Activated naive CD8-positive, alpha-beta T cell treated with anti-CD3 and anti-CD28 coated beads, Interleukin-2, amount 50 U/mL, for 24 hours (primary cell): ENCODE data around the gene LAMA3.

ENCODE experiments used
- ATAC-seq: fragments of 150-1000 bp; cut with Tn5 transposase; one replicate; pipeline ENCODE4 v1.10.0; 2021
- DNase-seq: peaks from one replicate; pipeline ENCODE4 v3.0.0; 2021
- H3K27ac Mint-ChIP-seq: one replicate; pipeline ENCODE4 v1.8.0; 2021; ENCODE audit warnings: mild to moderate bottlenecking, mixed read lengths
- H3K27me3 Mint-ChIP-seq: one replicate; pipeline ENCODE4 v1.8.0; 2021; ENCODE audit warnings: mixed read lengths
- H3K36me3 Mint-ChIP-seq: one replicate; pipeline ENCODE4 v1.8.0; 2021; ENCODE audit warnings: low read depth, mixed read lengths
- H3K4me1 Mint-ChIP-seq: one replicate; pipeline ENCODE4 v1.8.0; 2021; ENCODE audit warnings: mixed read lengths
- H3K4me3 Mint-ChIP-seq: one replicate; pipeline ENCODE4 v1.8.0; 2021; ENCODE audit warnings: mild to moderate bottlenecking, moderate library complexity, mixed read lengths
- H3K9me3 Mint-ChIP-seq: one replicate; pipeline ENCODE4 v1.8.0; 2021; ENCODE audit warnings: mixed read lengths

LAMA3 gene

DNA sequence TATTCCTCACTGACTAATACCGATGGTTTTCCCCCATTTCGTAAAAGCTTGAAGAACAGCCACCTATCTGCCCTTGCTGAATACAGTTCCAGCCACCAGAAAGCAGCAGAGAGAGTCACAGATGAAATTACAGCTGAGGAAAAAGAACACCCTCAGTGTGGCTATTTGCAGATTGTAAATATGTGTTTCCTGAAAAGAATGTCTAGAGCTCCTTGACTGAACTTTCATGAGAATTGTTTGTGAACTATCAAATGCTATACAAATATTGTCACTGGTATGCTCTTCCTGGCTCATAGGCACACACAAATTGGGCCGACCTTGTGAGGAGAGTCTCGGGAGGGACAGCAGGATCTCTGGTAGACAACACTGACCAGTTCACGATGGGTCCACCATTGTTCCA, 267.2 kb downstream of the LAMA3 start:
- Mint-ChIP-seq H3K4me1 (no peaks in the 10 kb centered on the region), H3K27ac (no peak overlapping the region), H3K36me3 (no peaks in the 10 kb centered on the region), H3K27me3 (no peaks in the 10 kb centered on the region), H3K9me3 (no peaks in the 10 kb centered on the region), H3K4me3 (no peak overlapping the region)
- DNase-seq (no peak), ATAC-seq (no peak)

DNA sequence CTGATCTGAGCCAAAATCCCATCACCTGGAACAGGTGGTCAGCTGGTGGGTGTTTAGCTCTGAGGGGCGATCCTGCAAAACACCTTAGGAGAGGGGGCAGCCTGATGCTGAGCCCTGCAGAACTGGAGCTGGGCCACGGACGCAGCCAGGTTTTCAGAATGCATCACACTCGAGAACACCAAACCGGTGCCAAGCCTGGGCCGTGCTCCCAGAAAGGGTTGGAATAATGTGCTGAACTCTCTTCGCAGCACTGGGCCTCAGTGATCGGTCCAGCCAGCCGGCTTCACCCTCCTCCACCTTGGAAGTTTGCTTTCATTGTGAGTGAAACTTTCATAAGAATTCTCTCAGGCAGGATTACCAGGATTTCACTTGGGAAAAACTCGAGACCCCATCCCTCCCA, 268.8 kb downstream of the LAMA3 start:
- Mint-ChIP-seq H3K27me3 (no peaks in the 10 kb centered on the region), H3K4me3 (no peak overlapping the region), H3K36me3 (no peaks in the 10 kb centered on the region), H3K9me3 (no peaks in the 10 kb centered on the region), H3K4me1 (no peaks in the 10 kb centered on the region), H3K27ac (no peak overlapping the region)
- ATAC-seq (no peak), DNase-seq (no peak)

DNA sequence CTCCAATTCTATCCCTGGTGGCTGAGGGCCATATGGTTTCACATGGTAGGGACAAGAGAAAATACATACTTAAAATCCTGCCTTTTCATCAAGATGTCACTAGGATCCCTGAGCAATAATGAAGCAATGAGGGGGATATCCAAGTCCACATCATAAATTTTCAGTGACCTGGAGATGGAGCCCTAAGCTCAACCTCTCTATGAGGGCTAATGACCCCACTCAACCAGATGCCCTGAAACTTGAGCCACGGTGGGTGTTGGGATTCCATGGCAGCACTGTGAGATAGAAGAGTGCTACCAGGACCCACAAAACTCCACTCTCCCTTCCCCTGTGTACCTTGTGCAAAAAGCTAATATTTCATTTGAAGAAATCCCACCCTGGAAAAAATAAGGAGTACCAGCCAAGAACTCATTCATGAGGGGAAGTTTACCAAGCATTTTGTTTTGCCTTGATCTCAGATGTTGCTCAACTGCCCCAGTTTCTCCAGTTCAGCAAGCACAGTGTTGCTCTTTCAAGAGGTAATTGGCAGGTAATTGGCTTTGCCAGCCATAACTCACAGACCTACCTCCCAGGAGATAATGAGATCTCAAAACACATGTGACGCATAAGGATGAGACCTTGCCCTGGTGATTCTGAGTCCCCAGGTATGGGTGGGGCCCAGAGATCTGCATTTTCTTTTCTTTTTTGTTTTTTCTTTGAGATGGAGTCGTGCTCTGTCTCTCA, 274.4 kb downstream of the LAMA3 start:
- ATAC-seq (no peak), DNase-seq (no peak)
- no peak overlapping the region for H3K27ac Mint-ChIP-seq
- no peaks in the 10 kb centered on the region for H3K27me3 Mint-ChIP-seq
- H3K9me3 Mint-ChIP-seq: no peaks in the 10 kb centered on the region
- H3K4me3 Mint-ChIP-seq: no peak overlapping the region
- peaks cover 43% of the 10 kb centered on the region for H3K4me1 Mint-ChIP-seq
- no peaks in the 10 kb centered on the region for H3K36me3 Mint-ChIP-seq

DNA sequence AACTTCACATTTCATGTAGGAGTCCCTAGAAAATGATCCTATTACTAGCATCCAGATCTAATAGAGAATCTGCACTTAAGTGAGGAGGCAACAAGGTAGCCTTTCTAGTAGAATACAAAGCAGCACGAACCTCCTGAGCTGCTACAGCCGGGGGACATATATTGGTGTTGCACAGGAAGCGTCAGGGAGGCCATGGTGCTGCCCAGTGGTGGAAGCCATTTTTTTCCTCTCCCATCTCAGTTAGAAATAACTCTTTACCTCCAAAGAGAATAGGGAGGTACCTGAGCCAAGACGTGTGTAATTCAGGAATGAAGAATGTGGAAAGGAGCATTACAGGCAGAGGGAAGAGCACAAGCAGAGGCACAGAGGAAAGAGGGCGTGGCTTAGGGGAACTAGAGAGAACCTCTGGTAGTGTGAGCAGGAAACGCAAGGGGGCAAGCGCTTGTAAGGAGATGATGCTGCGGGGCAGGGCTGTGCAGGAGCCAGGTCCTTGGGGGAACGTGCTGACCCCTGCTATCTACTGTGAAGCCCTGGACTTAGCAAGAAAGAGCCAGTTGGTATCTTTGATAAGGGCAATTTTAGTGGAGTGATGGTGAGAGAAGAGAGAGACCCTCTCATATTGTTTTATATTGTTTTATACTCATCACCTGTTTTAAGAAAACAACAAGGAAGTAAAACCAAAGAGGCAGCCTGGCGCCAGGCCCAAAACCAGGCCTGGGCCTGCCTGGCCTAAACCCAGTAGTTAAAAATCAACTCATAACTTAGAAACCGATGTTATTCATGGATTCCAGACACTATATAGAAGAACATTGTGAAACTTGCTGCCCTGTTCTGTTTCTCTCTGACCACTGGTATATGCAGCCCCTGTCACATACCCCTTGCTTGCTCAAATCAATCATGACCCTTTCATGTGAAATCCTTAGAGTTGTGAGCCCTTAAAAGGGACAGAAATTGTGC, 275.3 kb downstream of the LAMA3 start:
- Mint-ChIP-seq H3K27ac (peak overlapping the region; percentile 80), H3K36me3 (no peaks in the 10 kb centered on the region), H3K27me3 (no peaks in the 10 kb centered on the region), H3K4me1 (peaks cover 51% of the 10 kb centered on the region), H3K4me3 (peak overlapping the region; percentile 37), H3K9me3 (no peaks in the 10 kb centered on the region)
- ATAC-seq (peak; percentile 75), DNase-seq (peak; percentile 62)

DNA sequence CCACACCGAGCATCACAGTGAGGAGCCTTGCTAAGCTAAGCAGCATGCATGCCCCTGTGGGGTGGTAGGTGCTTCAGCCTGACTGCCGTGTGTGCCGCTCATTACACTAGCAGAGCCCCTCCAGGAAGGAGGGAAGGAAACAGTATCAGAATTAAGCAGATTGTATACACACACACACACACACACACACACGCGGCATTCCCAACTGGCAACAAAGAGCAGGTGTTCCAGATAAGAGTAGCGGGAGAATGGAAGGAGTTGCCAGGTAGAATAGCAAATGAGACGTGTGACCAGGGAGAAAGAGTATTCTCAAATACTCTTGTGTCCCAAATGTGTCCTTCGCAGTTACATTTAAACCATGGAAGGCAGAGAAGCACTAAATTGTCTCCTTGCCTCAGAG, 277.7 kb downstream of the LAMA3 start:
- no peak for ATAC-seq
- H3K4me1 Mint-ChIP-seq: peaks cover 72% of the 10 kb centered on the region
- H3K4me3 Mint-ChIP-seq: no peak overlapping the region
- DNase-seq: no peak
- H3K27ac Mint-ChIP-seq: peak overlapping the region; percentile 24
- peaks cover 5% of the 10 kb centered on the region for H3K36me3 Mint-ChIP-seq
- H3K9me3 Mint-ChIP-seq: no peaks in the 10 kb centered on the region
- no peaks in the 10 kb centered on the region for H3K27me3 Mint-ChIP-seq

DNA sequence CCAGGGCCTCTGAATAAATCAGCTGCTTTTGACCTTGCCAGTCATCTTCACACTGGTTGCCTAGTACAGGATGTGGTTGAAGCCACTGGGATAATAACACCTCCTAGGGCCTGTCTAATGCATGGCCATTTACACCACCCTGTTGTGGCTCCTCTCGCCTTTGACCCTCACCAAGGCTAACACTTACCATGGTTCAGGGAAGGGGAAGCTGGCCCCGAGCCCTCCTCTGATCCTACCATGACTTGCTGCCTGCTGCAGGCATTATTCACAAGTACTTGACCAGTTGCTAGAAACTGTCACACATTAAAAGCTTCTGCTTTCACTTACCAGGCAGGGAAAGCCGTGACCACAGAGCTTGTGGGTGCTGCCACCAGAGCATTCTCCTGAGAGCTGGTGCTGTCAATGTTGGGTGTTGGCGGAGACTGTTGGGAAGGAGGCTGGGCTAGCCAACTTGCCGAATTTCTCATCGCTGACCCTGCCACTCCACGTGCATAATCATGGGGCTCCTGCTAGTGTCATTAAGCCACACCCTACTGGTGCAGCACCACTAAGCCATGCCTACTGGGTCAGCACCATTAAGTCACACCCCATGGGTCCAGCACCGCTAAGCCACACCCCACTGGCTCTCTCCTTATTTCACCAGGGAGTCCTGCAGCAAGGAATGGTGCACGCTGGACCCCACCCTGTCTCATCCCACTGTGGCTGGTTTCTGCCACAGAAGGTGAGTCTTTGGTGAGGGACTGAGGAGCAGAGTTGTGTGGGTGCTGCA, 278.3 kb downstream of the LAMA3 start:
- Mint-ChIP-seq H3K9me3 (no peaks in the 10 kb centered on the region), H3K27me3 (no peaks in the 10 kb centered on the region), H3K27ac (peak overlapping the region; percentile 24), H3K4me1 (peaks cover 78% of the 10 kb centered on the region), H3K36me3 (peaks cover 5% of the 10 kb centered on the region), H3K4me3 (no peak overlapping the region)
- DNase-seq: peak; percentile 47
- ATAC-seq: peak; percentile 48

DNA sequence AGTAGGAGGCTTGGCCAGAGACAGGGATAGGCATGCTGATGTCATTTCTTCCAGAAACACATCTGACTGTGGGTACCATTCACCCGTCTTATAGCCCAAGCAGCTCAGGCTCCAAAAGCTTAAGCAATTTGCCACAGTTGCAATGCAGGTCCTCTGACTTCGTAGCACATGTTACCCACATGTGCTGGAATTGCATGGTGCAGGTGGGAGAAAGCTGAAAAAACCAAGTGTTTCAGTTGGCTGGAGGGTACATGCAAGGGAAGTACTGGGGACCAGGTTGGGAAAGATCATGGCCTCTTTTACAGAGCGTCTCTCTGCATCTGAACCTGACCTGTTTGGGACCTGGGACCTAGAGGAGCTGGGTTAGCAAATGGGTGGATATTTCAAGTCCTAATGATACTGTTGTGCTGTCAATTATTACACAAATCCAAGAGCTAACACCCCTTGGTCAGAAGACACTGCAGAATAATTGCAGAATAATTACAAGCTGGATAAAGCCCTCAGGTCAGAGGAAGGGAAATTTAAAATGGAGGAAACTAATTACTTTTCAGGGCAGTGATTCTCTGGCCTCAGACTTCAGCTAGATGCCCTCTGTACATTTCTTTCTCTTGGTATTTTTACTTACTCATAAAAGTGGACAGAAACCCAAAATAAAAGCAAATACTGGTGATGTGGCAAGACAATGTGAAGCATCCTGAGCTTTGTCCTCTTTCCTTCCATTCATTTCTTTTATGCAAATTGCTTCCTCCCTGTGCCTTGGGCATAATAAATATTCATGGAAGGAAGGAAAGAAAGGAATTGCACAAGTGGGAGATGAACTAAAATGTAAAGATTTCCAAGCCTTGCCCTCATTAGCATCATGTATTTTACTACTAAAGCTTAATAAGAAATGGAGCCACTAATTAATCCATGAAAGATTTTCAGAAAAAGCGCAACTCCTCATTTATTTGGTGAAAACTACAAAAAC, 279.7 kb downstream of the LAMA3 start:
- Mint-ChIP-seq H3K9me3 (no peaks in the 10 kb centered on the region), H3K27me3 (no peaks in the 10 kb centered on the region), H3K4me1 (peaks cover 83% of the 10 kb centered on the region), H3K4me3 (no peak overlapping the region), H3K27ac (no peak overlapping the region), H3K36me3 (peaks cover 5% of the 10 kb centered on the region)
- DNase-seq (no peak), ATAC-seq (no peak)

DNA sequence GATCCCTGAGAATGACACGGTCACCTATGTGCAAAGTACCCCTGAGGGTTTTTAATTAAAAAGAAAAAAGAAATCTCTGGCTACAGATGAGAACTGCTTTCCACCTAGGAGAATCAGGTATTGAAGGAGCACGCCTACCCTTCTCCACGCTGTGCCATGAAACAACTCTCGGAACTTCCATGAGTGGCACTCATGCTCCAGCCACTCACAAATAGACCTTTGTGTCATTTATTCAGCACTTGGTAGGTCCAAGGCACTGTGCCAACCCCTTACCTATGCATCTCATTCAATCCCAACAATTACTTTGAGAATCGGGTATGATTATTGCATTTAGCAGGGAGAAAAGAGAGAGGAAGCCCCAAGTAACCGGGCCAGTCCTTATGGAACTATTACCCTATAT, 280.4 kb downstream of the LAMA3 start:
- Mint-ChIP-seq H3K9me3 (no peaks in the 10 kb centered on the region), H3K4me1 (peaks cover 75% of the 10 kb centered on the region), H3K27ac (no peak overlapping the region), H3K4me3 (no peak overlapping the region), H3K27me3 (no peaks in the 10 kb centered on the region), H3K36me3 (peaks cover 5% of the 10 kb centered on the region)
- ATAC-seq (no peak), DNase-seq (no peak)

DNA sequence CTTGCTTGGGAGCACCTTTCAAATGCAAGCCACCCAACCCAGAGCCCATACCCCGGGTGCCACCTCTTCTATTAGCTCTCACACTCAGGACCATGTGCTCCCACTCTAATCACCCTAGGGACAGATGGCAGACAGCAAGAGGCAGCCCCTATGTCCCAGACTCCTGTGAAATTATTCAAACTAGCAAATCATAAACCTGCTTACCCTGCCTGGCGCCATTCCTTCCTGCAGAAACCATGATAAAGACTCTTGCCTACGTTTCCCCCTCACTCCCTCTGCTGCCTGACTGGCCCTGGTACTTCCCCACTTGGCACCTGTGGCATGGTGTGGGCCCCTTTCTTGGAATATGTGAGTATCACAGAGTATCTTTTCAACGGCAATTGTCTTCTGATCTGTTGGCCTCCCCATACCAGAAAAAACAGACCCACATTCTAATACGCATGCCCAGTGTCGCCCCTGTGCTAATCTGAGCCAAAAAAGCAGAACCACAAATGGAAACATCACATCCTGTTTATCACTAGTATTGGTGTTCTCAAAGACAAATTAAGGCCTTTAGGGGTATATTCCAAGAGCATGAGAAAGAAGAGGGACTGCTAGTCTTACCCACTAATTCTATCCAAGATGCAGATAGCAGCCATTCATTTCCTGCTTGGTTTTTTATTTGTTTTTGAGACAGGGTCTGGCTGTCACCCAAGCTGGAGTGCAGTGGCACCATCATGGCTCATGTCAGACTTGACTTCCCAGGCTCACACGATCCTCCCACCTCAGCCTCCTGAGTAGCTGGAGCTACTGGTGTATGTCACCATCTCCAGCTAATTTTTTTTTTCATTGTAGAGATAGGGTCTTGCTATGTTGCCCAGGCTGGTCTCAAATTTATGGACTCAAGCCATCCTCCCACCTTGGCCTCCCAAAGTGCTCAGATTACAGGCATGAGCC, 281.2 kb downstream of the LAMA3 start:
- Mint-ChIP-seq H3K27me3 (no peaks in the 10 kb centered on the region), H3K27ac (peak overlapping the region; percentile 89), H3K4me3 (peak overlapping the region; percentile 47), H3K36me3 (peaks cover 5% of the 10 kb centered on the region), H3K9me3 (no peaks in the 10 kb centered on the region), H3K4me1 (peaks cover 69% of the 10 kb centered on the region)
- ATAC-seq: peak; percentile 76
- peak; percentile 58 for DNase-seq

DNA sequence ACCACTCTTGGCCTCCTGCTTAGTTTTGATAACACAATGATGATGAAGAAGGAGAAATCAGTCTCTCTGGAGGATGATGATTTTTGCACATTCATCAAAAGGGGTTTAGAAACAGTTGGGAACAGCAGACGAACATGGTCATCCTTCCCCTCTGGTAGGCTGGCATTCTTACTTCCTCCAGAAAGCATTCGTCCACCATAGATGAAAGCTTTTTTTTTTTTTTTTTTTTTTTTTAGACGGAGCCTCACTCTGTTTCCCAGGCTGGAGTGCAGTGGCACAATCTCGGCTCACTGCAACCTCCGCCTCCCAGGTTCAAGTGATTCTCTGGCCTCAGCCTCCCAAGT, 281.8 kb downstream of the LAMA3 start:
- H3K4me1 Mint-ChIP-seq: peaks cover 63% of the 10 kb centered on the region
- peak overlapping the region; percentile 89 for H3K27ac Mint-ChIP-seq
- peaks cover 5% of the 10 kb centered on the region for H3K36me3 Mint-ChIP-seq
- DNase-seq (no peak), ATAC-seq (no peak)
- H3K4me3 Mint-ChIP-seq: peak overlapping the region; percentile 47
- H3K9me3 Mint-ChIP-seq: no peaks in the 10 kb centered on the region
- no peaks in the 10 kb centered on the region for H3K27me3 Mint-ChIP-seq

DNA sequence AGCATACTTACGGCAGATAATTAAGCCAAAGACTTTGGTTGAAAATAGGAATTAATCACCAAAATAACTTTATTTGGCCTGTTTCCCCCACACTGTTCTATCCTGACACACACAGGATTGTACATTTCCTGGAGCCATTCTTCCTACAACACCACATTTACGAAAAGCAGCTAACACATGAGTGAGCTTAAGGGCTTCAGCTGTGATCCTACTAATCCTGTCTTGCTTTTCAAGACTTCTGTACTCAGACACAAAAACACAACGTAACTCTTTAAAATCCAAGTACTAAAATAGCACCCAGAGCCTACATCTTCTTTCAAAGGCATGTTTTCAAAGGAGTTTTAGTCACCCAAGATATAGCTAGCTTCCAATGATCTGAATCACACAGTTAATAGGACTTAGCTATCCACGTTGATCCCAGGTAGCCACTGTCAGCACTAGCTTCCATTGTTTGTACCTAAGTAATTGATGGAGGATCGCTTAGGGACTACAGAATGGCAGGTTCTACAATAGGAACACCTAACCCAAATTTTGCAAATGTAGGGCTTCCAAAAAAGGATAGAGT, 282.5 kb downstream of the LAMA3 start:
- peaks cover 60% of the 10 kb centered on the region for H3K4me1 Mint-ChIP-seq
- no peak for ATAC-seq
- H3K36me3 Mint-ChIP-seq: peaks cover 5% of the 10 kb centered on the region
- H3K27me3 Mint-ChIP-seq: no peaks in the 10 kb centered on the region
- DNase-seq: no peak
- no peaks in the 10 kb centered on the region for H3K9me3 Mint-ChIP-seq
- no peak overlapping the region for H3K4me3 Mint-ChIP-seq
- H3K27ac Mint-ChIP-seq: peak overlapping the region; percentile 17

DNA sequence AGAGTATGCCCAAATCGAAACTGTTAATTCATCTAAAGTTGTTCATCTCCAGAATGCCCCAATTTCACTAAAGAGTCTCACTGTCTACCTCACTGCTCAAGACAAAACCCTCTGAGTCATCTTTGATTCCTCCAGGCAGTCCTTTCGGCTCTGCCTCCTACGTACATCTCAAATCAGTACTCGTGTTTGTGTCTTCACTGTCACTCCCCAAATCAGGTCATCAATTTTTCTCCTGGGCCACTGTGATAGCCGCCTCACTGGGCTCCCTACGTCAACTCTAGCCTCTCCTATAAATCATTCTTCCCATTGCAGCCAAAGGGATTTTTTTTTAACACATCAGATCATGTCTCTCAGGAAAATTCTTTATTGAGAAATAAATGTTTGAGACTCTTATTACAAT, 283.2 kb downstream of the LAMA3 start:
- Mint-ChIP-seq H3K4me1 (peaks cover 58% of the 10 kb centered on the region), H3K36me3 (peaks cover 5% of the 10 kb centered on the region), H3K27me3 (no peaks in the 10 kb centered on the region), H3K9me3 (peaks cover 6% of the 10 kb centered on the region), H3K4me3 (no peak overlapping the region), H3K27ac (peak overlapping the region; percentile 21)
- ATAC-seq (peak; percentile 78), DNase-seq (no peak)

DNA sequence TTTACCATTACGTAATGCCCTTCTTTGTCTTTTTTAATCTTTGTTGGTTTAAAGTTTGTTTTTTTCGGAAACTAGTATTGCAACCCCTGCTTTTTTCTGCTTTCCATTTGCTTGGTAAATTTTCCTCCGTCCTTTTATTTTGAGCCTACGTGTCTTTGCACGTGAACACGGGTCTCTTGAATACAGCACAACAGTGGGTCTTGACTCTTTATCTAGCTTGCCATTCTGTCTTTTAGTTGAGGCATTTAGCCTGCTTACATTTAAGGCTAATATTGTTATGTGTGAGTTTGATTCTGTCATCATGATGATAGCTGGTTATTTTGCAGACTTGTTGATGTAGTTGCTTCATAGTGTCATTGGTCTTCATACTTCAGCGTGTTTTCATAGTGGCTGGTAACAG, 287.9 kb downstream of the LAMA3 start:
- no peak overlapping the region for H3K4me3 Mint-ChIP-seq
- DNase-seq (no peak), ATAC-seq (no peak)
- H3K4me1 Mint-ChIP-seq: peaks cover 35% of the 10 kb centered on the region
- no peaks in the 10 kb centered on the region for H3K27me3 Mint-ChIP-seq
- peaks cover 10% of the 10 kb centered on the region for H3K9me3 Mint-ChIP-seq
- H3K27ac Mint-ChIP-seq: no peak overlapping the region
- H3K36me3 Mint-ChIP-seq: no peaks in the 10 kb centered on the region
